SK-N-SH treated with all-trans-retinoic acid at 6 μM for 48 hours (cell line): ENCODE results near the gene RAC3.
A peak's percentile ranks its signal among the peaks of the same experiment; 100 is the strongest.

ENCODE experiments used
- ATAC-seq: fragments of 200-7000 bp; cut with Tn5 transposase; 3 replicates; pipeline ENCODE4 v1.9.1; 2020; ENCODE audit warnings: mild to moderate bottlenecking, moderate library complexity
- ARNTL ChIP-seq: fragments of 450-650 bp; formaldehyde crosslinking; IDR thresholded peaks from 2 replicates; pipeline ENCODE4 v1.5.0; 2020; ENCODE audit warnings: low read depth, mild to moderate bottlenecking, moderate library complexity, borderline replicate concordance
- BACH2 ChIP-seq: fragments of 250-450 bp; sonication (Bioruptor Pico); IDR thresholded peaks from 2 replicates; pipeline ENCODE4 v1.9.0; 2021; ENCODE audit warnings: mild to moderate bottlenecking, borderline replicate concordance
- CSDC2 ChIP-seq: fragments of 250-450 bp; sonication (Bioruptor Pico); IDR thresholded peaks from 2 replicates; pipeline ENCODE4 v1.5.0; 2020; ENCODE audit warnings: mild to moderate bottlenecking, moderate library complexity
- ESRRG ChIP-seq: fragments of 250-450 bp; sonication (Bioruptor Pico); IDR thresholded peaks from 2 replicates; pipeline ENCODE4 v1.6.1; 2021; ENCODE audit warnings: mild to moderate bottlenecking
- GLIS3 ChIP-seq: fragments of 250-450 bp; sonication (Bioruptor Pico); IDR thresholded peaks from 2 replicates; pipeline ENCODE4 v1.5.0; 2020; ENCODE audit warnings: mild to moderate bottlenecking, moderate library complexity
- ISL1 ChIP-seq: fragments of 250-450 bp; sonication (Bioruptor Pico); IDR thresholded peaks from 2 replicates; pipeline ENCODE4 v2.1.2; 2022; ENCODE audit warnings: mild to moderate bottlenecking, moderate library complexity
- OSR1 ChIP-seq: fragments of 250-450 bp; sonication (Bioruptor Pico); IDR thresholded peaks from 2 replicates; pipeline ENCODE4 v1.8.0; 2022; ENCODE audit warnings: moderate library complexity, mild to moderate bottlenecking, inconsistent platforms
- PATZ1 ChIP-seq: fragments of 250-450 bp; sonication (Bioruptor Pico); IDR thresholded peaks from 2 replicates; pipeline ENCODE4 v1.8.0; 2020; ENCODE audit warnings: mild to moderate bottlenecking, moderate library complexity, borderline replicate concordance
- POU6F1 ChIP-seq: fragments of 250-450 bp; sonication (Bioruptor Pico); IDR thresholded peaks from 2 replicates; pipeline ENCODE4 v1.8.0; 2021; ENCODE audit warnings: low read depth, mild to moderate bottlenecking, moderate library complexity, borderline replicate concordance
- PPARA ChIP-seq: fragments of 250-450 bp; sonication (Bioruptor Pico); IDR thresholded peaks from 2 replicates; pipeline ENCODE4 v1.5.0; 2020; ENCODE audit warnings: mild to moderate bottlenecking, borderline replicate concordance
- RARB ChIP-seq: fragments of 250-450 bp; sonication (Bioruptor Pico); IDR thresholded peaks from 2 replicates; pipeline ENCODE4 v1.8.0; 2021; ENCODE audit warnings: mild to moderate bottlenecking, moderate library complexity
- SNAI2 ChIP-seq: fragments of 250-450 bp; sonication (Bioruptor Pico); IDR thresholded peaks from 2 replicates; pipeline ENCODE4 v1.5.0; 2020; ENCODE audit warnings: mild to moderate bottlenecking, moderate library complexity
- TOX ChIP-seq: fragments of 250-450 bp; sonication (Bioruptor Pico); IDR thresholded peaks from 2 replicates; pipeline ENCODE4 v1.8.0; 2021; ENCODE audit warnings: mild to moderate bottlenecking, moderate library complexity, borderline replicate concordance
- ZC3H10 ChIP-seq: fragments of 250-450 bp; sonication (Bioruptor Pico); IDR thresholded peaks from 2 replicates; pipeline ENCODE4 v1.5.1; 2021; ENCODE audit warnings: mild to moderate bottlenecking, moderate library complexity
- ZFP3 ChIP-seq: fragments of 250-450 bp; sonication (Bioruptor Pico); IDR thresholded peaks from 2 replicates; pipeline ENCODE4 v1.5.0; 2020; ENCODE audit warnings: mild to moderate bottlenecking, moderate library complexity
- ZFP30 ChIP-seq: fragments of 450-650 bp; formaldehyde crosslinking; IDR thresholded peaks from 2 replicates; pipeline ENCODE4 v1.5.0; 2022; ENCODE audit warnings: mild to moderate bottlenecking, moderate library complexity
- ZNF565 ChIP-seq: fragments of 450-650 bp; formaldehyde crosslinking; conservative IDR thresholded peaks from 2 replicates; pipeline ENCODE4 v1.5.0; 2020; ENCODE audit warnings: low read depth, mild to moderate bottlenecking, moderate library complexity
- ZNF70 ChIP-seq: fragments of 450-650 bp; formaldehyde crosslinking; IDR thresholded peaks from 2 replicates; pipeline ENCODE4 v1.5.0; 2020; ENCODE audit warnings: mild to moderate bottlenecking, moderate library complexity
- TF ChIP-seq, protein P1 (sequence below): fragments of 250-450 bp; sonication (Bioruptor Pico); IDR thresholded peaks from 2 replicates; pipeline ENCODE4 v1.5.1; 2020; ENCODE audit warnings: low read depth, mild to moderate bottlenecking, moderate library complexity
- TF ChIP-seq, protein P2 (sequence below): fragments of 250-450 bp; sonication (Bioruptor Pico); IDR thresholded peaks from 2 replicates; pipeline ENCODE4 v1.5.1; 2021; ENCODE audit warnings: mild to moderate bottlenecking, moderate library complexity
- TF ChIP-seq, protein P3 (sequence below): fragments of 250-450 bp; sonication (Bioruptor Pico); IDR thresholded peaks from 2 replicates; pipeline ENCODE4 v1.5.0; 2020; ENCODE audit warnings: mild to moderate bottlenecking, moderate library complexity

Gene RAC3

GRCh38 chr17:82051776-82052637 lies 20.5 kb downstream of the RAC3 start, which contains the start of the genes GPS1 and RFNG (continued):
- TF ChIP-seq BACH2 (CRISPR knock-in tag): no peak
- TF ChIP-seq, all 23 proteins: peak for 0

GRCh38 chr17:82052638-82053059 lies 21.2 kb downstream of the RAC3 start:
- peak; percentile 1 for ATAC-seq
- TF ChIP-seq ZNF565 (CRISPR knock-in tag) (no peak), ZFP3 (CRISPR knock-in tag) (no peak), PPARA (CRISPR knock-in tag) (no peak), BACH2 (CRISPR knock-in tag) (no peak), POU6F1 (CRISPR knock-in tag) (no peak), SNAI2 (no peak), CSDC2 (CRISPR knock-in tag) (no peak), ESRRG (CRISPR knock-in tag) (no peak), ZFP30 (CRISPR knock-in tag) (no peak), ISL1 (CRISPR knock-in tag) (no peak), TOX (no peak), PATZ1 (CRISPR knock-in tag) (no peak), RARB (no peak), ZNF70 (no peak), ARNTL (CRISPR knock-in tag) (no peak), OSR1 (CRISPR knock-in tag) (no peak), GLIS3 (no peak)
- TF ChIP-seq, protein P1, sequence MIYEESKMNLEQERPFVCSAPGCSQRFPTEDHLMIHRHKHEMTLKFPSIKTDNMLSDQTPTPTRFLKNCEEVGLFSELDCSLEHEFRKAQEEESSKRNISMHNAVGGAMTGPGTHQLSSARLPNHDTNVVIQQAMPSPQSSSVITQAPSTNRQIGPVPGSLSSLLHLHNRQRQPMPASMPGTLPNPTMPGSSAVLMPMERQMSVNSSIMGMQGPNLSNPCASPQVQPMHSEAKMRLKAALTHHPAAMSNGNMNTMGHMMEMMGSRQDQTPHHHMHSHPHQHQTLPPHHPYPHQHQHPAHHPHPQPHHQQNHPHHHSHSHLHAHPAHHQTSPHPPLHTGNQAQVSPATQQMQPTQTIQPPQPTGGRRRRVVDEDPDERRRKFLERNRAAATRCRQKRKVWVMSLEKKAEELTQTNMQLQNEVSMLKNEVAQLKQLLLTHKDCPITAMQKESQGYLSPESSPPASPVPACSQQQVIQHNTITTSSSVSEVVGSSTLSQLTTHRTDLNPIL (CRISPR knock-in tag): no peak
- TF ChIP-seq, protein P2, sequence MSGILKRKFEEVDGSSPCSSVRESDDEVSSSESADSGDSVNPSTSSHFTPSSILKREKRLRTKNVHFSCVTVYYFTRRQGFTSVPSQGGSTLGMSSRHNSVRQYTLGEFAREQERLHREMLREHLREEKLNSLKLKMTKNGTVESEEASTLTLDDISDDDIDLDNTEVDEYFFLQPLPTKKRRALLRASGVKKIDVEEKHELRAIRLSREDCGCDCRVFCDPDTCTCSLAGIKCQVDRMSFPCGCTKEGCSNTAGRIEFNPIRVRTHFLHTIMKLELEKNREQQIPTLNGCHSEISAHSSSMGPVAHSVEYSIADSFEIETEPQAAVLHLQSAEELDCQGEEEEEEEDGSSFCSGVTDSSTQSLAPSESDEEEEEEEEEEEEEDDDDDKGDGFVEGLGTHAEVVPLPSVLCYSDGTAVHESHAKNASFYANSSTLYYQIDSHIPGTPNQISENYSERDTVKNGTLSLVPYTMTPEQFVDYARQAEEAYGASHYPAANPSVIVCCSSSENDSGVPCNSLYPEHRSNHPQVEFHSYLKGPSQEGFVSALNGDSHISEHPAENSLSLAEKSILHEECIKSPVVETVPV (CRISPR knock-in tag): no peak
- TF ChIP-seq, protein P3, sequence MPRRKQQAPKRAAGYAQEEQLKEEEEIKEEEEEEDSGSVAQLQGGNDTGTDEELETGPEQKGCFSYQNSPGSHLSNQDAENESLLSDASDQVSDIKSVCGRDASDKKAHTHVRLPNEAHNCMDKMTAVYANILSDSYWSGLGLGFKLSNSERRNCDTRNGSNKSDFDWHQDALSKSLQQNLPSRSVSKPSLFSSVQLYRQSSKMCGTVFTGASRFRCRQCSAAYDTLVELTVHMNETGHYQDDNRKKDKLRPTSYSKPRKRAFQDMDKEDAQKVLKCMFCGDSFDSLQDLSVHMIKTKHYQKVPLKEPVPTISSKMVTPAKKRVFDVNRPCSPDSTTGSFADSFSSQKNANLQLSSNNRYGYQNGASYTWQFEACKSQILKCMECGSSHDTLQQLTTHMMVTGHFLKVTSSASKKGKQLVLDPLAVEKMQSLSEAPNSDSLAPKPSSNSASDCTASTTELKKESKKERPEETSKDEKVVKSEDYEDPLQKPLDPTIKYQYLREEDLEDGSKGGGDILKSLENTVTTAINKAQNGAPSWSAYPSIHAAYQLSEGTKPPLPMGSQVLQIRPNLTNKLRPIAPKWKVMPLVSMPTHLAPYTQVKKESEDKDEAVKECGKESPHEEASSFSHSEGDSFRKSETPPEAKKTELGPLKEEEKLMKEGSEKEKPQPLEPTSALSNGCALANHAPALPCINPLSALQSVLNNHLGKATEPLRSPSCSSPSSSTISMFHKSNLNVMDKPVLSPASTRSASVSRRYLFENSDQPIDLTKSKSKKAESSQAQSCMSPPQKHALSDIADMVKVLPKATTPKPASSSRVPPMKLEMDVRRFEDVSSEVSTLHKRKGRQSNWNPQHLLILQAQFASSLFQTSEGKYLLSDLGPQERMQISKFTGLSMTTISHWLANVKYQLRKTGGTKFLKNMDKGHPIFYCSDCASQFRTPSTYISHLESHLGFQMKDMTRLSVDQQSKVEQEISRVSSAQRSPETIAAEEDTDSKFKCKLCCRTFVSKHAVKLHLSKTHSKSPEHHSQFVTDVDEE: no peak

DNA sequence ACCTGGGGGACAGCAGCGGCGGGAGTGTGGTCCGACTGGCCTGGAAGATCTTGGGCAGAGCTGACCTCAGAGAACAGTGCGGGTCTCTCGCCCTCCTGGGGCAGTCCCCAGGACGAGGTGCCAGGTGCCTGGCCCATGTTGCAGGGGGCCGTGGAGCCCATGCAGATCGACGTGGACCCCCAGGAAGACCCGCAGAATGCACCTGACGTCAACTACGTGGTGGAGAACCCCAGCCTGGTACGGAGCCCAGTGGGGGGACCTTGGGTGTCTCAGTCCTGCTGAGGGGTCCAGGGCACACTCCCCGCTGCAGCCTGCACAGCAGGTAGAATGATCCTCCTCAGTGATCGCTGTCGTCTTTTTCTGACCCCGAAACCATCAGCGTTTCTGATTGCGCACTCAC lies 21.7 kb downstream of the RAC3 start:
- ATAC-seq: no peak
- TF ChIP-seq PPARA (CRISPR knock-in tag): no peak
- no peak for TF ChIP-seq ZC3H10
- no peak for TF ChIP-seq ISL1 (CRISPR knock-in tag)
- TF ChIP-seq CSDC2 (CRISPR knock-in tag): no peak
- no peak for TF ChIP-seq POU6F1 (CRISPR knock-in tag)
